Activated T-helper 9 cell treated with anti-CD3 and anti-CD28 coated beads, Interleukin-2, amount 50 U/mL, for 16 hours (primary cell): ENCODE measurements around the gene NFAM1.
A peak's percentile ranks its signal among the peaks of the same experiment; 100 is the strongest.

Experiments
- DNase-seq: peaks from one replicate; pipeline ENCODE4 v3.0.0-alpha.2; 2020; ENCODE audit warnings: low read depth

Gene NFAM1

DNA sequence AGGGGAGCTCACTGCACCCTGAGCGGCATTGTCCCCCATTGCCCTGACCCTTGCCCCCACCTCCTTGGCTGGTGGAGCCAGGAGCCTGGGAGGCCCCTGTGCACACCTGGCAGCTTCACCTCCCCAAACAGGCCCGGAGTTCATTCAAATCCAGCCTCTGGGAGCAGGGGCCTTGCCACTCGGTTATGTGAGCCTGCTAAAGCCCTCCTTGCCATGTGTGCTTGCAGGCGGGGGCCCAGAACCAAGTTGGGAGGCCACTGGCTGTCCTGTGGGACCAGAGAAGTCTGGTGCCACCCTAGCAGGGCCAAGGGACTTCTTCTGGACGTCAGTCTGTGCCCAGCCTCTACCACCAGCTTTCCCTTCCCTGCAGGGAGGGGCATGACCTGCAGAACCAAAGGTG, 48.9 kb downstream of the NFAM1 start:
- DNase-seq, result no peak

GRCh38 chr22:42380769-42381551, 51.2 kb downstream of the NFAM1 start:
- DNase-seq, result no peak

DNA sequence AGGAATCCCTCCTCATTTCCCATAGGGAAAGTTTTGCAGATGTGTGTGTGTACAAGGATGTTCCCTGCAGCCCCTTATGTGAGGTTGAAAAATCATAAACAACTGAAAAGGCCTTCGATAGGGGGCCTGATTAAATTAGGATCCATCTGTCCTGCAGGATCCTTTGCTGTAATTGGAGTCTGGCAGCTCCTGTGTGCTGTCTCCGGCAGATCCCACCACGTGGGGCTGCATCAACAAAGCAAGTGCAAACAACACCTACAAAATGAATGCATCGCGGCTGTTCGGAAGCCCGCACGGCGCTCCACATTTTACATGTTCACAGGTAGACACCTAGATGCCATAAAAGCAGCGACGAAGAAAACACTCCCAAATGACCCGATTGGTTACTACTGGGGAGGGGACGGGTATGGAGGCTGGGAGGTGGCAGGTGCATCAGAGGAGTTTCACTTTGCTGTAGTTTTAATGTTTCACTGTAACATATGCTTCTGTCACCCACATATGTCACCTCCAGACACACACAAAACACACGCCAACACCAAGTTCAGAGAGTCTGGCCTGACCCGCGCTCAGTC, 52.2 kb downstream of the NFAM1 start:
- DNase-seq, result no peak

GRCh38 chr22:42376711-42377554, 55.3 kb downstream of the NFAM1 start:
- DNase-seq, result no peak

DNA sequence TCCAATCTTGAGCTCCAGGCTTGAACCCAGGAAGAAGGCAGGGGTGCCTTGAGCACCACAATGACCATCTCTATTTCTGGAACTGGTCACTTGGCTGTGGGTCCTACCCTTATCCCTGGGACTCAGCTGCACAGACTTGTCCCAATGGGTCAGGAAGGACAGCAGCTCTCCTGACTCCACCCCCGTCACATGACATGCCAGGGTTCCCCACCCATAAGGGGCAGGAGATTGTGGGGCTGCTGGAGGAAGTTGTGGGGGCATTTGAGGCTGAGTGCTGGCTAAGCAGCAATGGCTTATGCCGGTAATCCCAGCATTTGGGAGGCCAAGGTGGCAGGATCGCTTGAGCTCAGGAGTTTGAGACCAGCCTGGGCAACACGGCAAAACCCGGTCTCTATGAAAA, 56.2 kb downstream of the NFAM1 start:
- DNase-seq, result no peak

- no peak for DNase-seq
Observed at GRCh38 chr22:42372976-42373375, 59.2 kb downstream of the NFAM1 start.

GRCh38 chr22:42371501-42371900, 60.7 kb downstream of the NFAM1 start:
- no peak for DNase-seq

GRCh38 chr22:42371099-42371498, 61.1 kb downstream of the NFAM1 start:
- no peak for DNase-seq

DNA sequence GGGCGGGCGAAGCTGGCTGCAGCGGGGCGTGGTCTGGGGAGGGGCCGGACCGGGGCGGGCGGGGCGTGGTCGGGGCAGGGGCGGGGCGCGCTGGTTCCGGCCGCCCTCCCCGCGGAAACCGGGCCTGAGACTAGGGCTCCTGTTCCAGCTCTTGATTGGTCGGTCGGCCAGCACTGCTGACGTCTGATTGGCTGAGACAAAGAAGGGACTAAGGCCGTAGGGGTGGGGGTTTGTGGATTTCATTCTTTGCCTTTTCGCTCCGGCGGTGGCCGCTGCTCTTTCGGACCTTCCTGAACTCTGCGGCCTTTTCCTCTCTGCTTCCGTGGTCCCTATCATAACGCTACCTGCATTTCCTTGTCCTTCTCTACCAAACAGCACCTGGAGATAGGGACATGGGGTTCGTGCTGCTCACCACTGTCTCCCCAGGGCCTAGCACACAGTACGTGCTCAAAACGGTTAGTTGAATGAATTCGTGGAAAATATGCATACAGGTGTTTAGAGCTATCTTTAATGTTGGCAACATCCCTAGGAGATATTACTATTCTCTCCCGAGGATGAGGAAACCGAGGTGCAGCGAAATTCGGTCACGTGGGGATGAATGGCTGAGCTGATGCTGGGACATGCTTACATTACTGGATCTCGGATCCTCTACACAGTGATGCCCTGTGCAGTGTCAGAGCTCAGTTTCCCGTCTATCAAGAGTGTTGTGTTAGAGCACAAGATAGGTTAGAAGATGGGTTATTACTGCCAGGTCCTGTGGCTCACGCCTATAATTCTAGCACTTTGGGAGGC, 62.8 kb downstream of the NFAM1 start:
- peak; percentile 73 for DNase-seq

GRCh38 chr22:42368379-42369249, 63.6 kb downstream of the NFAM1 start:
- DNase-seq, result peak; percentile 16

DNA sequence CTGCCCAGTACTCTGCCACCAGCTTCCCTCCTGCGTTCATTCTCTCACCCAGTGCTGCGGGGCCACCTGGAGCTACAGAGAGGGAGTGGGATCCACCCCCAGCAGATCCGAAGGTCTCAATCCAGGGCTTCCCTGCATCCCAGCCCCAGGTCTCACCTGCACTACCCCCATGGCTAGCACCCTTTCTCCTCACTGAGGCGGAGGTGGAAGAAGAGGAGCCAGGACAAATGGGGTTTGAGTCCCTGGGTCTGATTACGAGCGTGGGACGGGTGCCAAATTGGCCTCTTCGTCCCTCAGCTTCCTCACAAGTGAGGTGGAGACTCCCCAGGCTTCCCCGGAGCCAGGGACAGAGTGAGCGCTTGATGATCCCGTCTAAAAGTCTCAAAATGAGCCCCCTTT, 64.2 kb downstream of the NFAM1 start:
- DNase-seq, result no peak

GRCh38 chr22:42366806-42367581, 65.2 kb downstream of the NFAM1 start:
- DNase-seq, result no peak

DNA sequence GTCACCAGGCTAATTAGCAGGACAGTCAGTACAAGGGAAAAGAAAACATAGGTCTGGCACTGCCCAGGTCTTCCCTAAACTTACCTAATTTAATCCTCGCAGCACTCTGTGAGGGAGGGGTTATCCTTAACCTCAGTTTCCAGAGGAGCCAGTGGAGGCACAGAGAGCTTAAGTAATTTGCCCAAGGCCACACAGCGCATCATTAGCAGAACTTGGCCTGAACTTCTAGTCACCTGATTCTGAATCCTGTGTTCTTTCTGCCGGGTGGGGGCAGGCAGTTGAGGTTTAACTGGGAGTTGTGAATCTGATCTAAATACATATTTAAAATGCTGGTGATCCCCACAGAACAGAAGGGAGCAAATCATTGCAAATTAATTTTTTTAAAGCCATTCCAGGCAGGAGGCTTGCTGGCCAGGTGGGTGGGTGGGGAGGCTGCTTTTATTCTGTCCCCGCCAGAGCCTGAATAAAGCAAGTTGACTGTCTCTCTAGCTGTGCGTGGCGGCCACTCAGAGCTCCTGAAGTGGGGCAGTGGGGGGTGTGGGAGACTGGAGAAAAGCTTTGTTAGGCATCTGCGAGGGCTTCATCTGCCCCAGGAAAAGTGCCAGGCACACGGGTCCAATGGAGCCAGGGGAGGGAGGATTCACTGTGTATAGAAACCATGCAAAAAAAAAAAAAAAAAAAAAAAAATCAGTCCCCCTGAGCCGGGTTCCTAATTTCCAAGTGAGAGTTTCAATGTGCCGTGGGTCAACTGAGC, 66.1 kb downstream of the NFAM1 start:
- DNase-seq, result no peak

DNA sequence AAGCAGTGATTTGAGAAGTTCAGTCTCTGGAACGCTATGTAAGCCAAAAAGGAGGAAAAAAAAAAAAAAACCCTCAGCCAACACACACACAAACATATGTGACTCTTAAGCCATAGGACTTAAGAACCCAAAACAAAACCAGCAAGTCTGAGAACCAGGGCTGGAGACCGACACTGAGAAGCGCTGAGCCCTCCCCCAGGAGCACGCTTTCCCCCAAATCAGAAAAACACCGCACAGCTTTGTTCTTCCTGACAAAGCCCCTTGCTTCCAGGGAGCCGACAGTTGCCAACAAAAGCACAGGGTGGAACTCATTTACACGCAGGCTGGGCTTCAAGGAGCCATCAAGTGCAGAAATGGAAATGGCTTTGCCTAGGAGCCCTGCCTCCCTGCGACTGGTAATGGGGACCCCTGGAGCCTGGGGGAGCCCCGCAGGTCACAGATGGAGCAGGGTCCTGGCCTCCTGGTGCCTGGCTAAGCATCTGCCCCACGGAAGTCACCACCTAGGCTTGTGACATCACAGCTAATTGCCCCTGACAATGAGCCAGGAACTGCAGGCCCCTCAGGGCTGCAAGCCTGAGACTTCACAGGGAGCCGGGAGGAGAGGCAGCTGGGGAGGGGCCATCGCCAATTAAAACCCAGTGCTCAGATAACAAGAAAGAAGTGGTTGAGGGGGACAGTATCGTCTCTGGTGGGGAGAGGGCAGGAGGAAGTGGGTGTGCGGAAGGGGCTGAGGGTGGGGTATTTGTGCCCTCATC, 66.9 kb downstream of the NFAM1 start:
- no peak for DNase-seq

GRCh38 chr22:42364604-42365110, 67.5 kb downstream of the NFAM1 start:
- DNase-seq, result no peak

DNA sequence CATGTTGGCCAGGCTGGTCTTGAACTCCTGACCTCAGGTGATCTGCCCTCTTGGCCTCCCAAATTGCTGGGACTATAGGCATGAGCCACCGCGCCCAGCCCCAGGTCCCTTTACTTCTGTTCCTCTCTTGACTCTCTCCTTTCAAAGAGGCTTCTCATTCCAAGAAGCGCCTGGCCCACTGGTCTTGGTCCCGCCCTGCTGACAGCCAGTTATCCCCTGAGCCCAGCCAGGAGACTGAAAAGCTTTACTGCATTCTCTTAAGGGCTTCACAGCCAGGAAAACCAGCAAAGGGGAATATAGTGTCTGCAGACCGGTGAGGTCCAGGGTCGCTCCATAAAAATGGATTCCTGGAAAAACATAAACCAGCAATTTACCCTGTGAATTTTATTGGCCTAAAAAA, 68.3 kb downstream of the NFAM1 start:
- no peak for DNase-seq

DNA sequence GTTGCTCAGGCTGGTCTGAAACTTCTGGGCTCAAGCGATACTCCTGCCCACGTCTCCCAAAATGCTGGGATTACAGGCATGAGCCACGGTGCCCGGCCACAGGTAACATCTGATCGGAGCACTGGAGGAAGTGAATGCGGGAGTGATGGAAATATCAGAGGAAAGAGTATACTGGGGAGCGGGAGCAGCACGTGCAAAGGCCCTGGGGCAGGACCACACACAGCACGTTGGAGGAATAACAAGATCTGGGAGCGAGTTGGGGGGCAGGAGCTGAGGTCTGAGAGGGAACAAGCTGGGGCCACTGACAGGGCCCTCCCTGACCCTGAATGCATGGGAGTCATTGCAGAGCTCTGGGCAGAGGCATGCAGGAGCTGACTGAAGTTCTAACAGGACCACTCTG, 70.7 kb downstream of the NFAM1 start:
- no peak for DNase-seq

DNA sequence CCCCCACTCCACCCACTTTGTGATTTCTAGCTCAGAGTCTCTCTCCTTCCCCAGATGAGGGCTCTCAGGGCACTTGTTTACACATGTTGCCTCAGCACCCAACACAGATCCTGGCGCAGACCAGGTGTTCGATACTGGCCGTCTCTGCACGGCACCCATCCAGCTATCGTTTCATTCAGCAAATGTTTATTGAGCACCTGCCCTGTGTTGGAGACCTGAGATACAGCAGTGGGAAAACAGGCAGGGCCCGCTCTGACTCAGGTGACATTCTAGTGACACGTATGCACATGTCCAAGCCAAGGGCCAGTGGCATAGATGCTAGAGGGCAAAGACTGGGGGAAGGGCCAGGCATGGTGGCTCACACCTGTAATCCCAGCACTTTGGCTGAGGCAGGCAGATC, 71.9 kb downstream of the NFAM1 start:
- DNase-seq, result no peak
